OCI-LY1 (cell line): ENCODE results near the gene B3GLCT.

Source experiments
- EZH2 ChIP-seq: fragments of 200-600 bp; sonication (generic), shearing (Covaris generic); IDR thresholded peaks from 2 replicates; pipeline ENCODE4 v1.8.0; 2017; ENCODE audit warnings: borderline replicate concordance, mixed run types, mild to moderate bottlenecking, antibody characterized with exemption, low read length, moderate library complexity, mixed read lengths
- TF ChIP-seq, protein P1 (sequence below): fragments of 200-600 bp; sonication (generic), shearing (Covaris generic); IDR thresholded peaks from 2 replicates; pipeline ENCODE4 v1.5.1; 2017; ENCODE audit warnings: mild to moderate bottlenecking, antibody characterized with exemption, low read length, moderate library complexity, mixed read lengths

DNA sequence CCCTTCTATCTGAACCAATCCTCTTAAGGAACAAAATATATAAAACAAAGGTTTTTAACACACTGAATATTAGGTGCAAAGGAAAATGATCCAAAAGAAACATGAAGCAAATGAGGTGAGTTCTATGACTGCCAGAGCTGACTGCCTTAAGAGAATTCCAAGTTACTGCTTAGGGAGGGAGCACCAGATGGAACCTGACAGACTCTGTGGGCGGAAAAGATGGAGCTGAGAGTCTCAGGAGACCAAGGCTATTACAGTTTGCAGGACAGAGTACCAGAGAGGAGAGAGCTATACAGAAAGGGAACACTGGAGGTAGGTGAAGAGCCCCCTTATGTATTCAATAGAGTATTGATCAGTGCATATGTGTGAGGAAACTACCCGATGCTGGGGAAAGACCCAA lies 87.2 kb downstream of the B3GLCT start:
- TF ChIP-seq, protein P1, sequence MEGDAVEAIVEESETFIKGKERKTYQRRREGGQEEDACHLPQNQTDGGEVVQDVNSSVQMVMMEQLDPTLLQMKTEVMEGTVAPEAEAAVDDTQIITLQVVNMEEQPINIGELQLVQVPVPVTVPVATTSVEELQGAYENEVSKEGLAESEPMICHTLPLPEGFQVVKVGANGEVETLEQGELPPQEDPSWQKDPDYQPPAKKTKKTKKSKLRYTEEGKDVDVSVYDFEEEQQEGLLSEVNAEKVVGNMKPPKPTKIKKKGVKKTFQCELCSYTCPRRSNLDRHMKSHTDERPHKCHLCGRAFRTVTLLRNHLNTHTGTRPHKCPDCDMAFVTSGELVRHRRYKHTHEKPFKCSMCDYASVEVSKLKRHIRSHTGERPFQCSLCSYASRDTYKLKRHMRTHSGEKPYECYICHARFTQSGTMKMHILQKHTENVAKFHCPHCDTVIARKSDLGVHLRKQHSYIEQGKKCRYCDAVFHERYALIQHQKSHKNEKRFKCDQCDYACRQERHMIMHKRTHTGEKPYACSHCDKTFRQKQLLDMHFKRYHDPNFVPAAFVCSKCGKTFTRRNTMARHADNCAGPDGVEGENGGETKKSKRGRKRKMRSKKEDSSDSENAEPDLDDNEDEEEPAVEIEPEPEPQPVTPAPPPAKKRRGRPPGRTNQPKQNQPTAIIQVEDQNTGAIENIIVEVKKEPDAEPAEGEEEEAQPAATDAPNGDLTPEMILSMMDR = no peak
- TF ChIP-seq EZH2 = no peak
